ENCODE data around the gene VWA5B2.

The VWA5B2 gene

DNA sequence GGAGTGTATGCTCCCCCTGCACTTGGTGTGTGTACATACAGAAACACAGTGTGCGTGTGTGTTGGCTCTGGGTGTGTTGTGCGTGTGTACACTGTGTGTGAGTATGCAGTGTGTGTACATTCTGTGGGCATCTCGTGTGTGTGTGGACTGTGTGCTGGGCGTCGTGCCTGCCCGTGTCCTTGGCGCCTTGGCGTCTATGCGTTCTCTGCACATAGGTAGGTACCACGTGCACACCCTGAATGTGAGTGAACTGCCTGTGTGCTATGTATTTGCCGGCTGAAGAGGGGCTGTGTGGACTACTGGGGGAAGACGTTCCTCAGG, 46.0 kb downstream of the VWA5B2 start:
- no peak for DNase-seq (ENCODE audit: low read depth, low spot score)

DNA sequence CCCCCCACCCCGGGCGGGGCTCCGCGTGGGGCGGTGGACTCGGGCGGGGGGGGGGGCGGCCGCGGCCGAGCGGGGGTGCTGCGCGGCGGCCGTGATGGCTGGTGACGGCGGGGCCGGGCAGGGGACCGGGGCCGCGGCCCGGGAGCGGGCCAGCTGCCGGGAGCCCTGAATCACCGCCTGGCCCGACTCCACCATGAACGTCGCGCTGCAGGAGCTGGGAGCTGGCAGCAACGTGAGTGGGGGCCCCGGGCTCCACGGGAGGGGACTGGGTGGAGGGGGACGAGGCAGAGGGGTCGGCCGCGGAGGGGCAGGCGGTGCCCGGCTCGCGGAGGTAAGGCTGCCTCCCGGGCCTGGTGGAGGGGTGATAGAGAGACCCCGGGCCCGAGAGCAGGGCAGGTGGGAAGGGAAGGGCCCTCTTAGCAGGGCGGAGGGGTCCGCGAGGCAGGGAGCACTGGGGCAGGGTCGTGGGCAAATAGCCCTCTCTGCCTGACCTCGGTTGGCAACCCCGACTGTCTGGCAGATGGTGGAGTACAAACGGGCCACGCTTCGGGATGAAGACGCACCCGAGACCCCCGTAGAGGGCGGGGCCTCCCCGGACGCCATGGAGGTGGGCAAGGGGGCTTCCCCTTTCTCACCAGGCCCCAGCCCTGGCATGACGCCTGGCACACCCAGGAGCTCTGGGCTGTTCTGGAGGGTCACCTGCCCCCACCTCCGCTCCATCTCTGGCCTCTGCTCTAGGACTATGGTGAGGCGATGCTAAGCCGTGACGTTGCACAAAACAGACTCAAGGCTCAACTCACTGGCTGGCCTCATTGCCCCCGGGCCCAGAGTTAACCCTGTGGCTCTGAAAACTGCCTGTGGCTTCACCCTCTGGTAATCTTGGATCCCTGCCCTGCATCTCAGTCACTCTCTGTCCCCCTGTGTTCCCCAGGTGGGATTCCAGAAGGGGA, 46.9 kb downstream of the VWA5B2 start, which contains the start of gene ECE2:
TSS of gene ECE2 (plus strand) at position 62 of the 950 bp plus-strand sequence. CDS start at position 194, 132 bp downstream.
- no peak for DNase-seq (ENCODE audit: low read depth, low spot score)

- DNase-seq (ENCODE audit: low read depth, low spot score) = no peak
Observed at GRCh38 chr3:184277366-184277765, 48.0 kb downstream of the VWA5B2 start.

- DNase-seq (ENCODE audit: low read depth, low spot score) = no peak
Observed at GRCh38 chr3:184282941-184283340, 53.6 kb downstream of the VWA5B2 start.

DNA sequence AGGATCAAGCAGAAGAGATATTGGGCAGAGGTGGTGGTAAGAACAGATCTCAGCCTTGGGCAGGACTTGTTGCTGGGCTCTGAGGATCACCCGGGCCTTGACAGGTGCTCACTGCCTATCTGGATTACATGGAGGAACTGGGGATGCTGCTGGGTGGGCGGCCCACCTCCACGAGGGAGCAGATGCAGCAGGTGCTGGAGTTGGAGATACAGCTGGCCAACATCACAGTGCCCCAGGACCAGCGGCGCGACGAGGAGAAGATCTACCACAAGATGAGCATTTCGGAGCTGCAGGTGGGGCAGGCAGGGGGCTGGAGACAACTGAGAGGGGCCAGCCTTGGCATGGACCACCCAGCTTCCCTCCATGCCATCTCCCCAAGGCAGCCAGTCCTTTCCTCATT, 54.3 kb downstream of the VWA5B2 start:
- no peak for DNase-seq (ENCODE audit: low read depth, low spot score)

DNA sequence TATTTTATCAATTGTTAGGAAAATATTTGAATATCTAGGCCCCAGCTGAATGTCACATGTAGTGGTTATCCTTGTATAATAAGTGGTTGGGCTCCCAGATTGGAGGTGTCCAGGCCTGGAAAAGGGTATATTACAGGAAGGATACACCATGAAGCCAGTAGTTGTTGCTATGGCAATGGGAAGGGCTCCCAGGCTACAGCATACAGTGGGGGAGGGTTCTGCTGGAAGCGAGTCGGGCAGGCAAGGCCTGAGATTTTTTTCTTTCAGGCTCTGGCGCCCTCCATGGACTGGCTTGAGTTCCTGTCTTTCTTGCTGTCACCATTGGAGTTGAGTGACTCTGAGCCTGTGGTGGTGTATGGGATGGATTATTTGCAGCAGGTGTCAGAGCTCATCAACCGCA, 55.3 kb downstream of the VWA5B2 start:
- DNase-seq (ENCODE audit: low read depth, low spot score) = peak; percentile 70

GRCh38 chr3:184289426-184289938, 60.1 kb downstream of the VWA5B2 start:
- DNase-seq (ENCODE audit: low read depth, low spot score) = peak; percentile 23

DNA sequence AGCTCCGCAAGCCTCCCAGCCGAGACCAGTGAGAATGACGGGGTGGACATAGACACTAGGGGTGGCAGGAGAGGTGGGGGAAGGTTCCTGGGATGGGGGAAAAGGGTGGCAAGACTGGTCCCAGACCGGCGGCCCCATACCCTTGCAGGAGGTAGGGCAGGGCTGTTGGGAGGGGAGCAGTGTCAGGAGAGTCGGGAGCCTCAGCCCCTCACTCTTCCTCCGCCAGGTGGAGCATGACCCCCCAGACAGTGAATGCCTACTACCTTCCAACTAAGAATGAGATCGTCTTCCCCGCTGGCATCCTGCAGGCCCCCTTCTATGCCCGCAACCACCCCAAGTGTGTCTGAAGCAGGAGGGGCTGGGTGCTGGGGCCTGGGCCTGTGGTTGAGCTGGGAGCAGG, 60.9 kb downstream of the VWA5B2 start:
- DNase-seq (ENCODE audit: low read depth, low spot score) = no peak

GRCh38 chr3:184291044-184291737, 61.8 kb downstream of the VWA5B2 start:
- no peak for DNase-seq (ENCODE audit: low read depth, low spot score)

Data from iPS DF 19.7 (cell line).